Measurements from ENCODE around the gene AREG.

AREG gene

DNA sequence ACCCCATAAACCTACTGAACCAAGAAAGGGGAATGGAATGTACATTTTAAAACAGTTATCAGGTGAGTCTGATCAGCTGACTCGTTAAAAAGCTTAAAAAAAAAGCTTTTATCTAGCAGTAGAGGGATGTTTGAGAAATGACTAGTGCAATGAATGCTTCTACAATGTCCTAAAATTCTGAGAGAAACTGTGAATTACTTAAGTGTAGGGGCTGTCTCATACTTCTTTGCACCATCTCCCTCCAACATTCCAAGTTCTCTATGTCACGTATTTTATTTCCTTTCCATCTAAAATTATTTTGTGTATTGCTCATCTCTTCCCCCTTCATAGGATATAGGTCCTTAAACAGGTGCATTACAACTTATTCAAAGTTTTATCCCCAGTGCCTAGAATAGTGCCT lies 11.9 kb upstream of the AREG start:
- DNase-seq (ENCODE audit: low read depth): no peak

GRCh38 chr4:74433541-74434172 lies 11.3 kb upstream of the AREG start:
- no peak for DNase-seq (ENCODE audit: low read depth)

GRCh38 chr4:74435296-74435695 lies 9.6 kb upstream of the AREG start:
- DNase-seq (ENCODE audit: low read depth): no peak

DNA sequence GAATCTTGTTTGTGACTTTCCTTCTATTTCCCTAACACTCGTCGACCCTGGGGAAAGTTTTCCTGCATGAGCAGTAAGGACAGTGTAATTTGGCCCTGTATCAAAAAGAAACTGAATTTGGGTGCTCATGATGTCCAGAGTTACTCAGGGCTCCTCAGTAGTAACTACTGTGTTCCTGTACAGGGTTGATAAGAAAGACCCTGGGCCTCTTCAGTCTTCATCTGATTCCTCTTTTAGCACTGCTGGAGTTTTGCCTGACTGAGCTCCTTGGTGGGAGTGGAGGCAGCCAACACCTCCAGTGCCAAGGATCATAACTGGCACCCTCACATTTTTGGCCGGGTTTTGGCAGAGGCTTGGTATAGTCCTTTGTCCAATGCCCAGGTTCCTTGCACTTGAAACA lies 7.1 kb upstream of the AREG start:
- DNase-seq (ENCODE audit: low read depth): no peak

DNA sequence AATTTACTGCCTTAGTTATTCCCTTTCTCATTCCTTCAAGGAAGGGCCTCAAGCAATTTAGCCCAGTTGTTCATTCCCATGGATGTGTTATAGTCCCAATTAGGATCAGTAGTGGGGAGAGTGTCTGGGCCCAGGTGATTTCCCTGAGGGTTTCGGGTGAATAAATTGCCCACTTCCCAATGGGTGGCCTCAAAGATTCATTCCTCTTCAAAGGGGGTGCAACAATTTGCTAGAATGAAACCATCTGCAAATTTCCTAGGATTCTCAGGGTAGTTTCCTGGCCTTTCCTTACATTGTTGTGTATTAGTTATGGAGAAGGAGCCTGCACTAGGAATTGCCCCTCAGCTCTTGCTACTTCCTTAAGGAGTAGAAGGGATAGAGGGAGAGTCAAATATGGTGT lies 6.3 kb upstream of the AREG start:
- no peak for DNase-seq (ENCODE audit: low read depth)

DNA sequence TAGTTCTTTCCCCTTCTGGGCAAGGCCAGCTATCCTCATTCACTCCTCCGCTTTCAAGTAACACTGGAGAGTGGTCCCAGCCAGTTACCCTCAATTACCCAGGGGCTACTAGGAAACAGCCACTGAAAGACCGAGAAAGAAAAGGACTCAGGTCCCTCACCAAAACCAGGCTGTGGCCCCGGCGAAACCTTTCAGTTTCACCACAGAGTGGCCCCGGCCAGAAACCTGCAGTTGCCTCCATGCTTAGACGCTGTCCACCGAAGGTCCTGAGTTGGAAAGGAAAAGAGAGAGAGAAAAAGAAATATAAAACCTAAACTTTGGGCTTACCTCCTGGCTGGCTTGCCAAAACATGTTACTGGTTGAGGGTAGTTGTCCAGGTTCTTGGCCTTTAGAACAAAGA lies 5.0 kb upstream of the AREG start:
- DNase-seq (ENCODE audit: low read depth): no peak

- DNase-seq (ENCODE audit: low read depth): no peak
Measured at GRCh38 chr4:74440356-74440755, 4.6 kb upstream of the AREG start.

DNA sequence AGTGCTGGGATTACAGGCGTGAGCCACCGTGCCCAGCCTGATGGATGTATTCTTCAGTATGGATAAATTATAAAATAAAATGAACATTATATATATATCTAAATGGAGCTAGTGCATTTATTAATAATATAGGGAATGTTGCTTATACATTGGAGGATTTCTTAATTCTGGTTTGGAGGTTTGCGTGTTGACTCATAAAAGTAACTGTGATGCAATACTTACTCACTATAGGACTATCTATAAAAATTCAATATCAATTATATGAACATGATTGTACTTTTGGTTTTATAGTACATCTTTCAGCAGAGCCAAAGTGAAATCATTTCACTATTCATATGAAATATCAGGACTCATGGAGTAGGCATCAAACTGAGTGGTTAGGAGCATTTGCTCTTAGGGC lies 3.2 kb upstream of the AREG start:
- no peak for DNase-seq (ENCODE audit: low read depth)

GRCh38 chr4:74446193-74446868 lies 1.4 kb downstream of the AREG start:
- no peak for DNase-seq (ENCODE audit: low read depth)

DNA sequence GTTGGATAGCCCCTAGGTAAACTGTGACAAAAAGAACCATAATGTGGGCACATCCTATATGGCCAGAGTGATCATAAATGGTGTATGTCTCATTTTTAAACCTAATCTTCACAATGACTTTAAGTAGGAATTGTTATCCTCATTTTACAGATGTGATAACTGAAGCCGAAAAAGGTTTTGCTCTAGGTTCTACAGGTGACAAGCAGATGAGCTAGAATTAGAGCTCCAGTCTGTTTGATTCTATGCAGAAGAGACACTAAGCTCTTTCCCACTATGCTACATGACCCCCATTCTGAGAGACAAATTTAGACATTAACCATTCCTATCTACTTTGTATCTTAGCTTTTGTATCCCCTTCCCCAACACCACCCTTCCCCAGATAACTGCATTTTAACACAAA lies 2.0 kb downstream of the AREG start:
- no peak for DNase-seq (ENCODE audit: low read depth)

DNA sequence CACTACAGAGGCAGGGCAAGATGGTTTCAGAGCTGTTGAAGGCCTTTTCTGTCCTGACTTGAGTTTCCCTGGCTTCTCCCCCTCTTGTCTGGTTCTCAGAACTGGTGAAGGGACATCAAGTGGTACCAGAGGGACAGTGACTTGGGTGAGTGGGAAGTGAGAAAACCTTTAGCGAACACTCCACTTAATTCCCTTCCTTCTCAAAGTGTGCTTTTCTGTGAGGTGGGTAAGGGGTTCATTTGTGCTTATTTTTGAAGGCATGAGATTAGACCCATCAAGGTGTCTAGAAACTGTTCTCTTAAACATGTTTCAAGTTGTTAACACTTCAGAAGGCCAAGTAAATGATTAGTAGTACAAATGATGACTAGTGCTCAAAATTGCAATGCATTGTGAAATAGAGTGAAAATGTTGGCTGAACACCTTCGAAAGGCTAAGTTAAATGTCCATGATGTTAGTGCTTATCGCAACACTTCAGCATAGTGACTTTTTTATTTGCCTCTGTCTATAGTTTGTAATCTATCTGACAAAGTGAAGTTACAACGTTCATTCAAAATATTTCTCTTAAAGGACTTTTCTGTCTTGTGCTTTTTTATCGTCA lies 2.8 kb downstream of the AREG start:
- no peak for DNase-seq (ENCODE audit: low read depth)

DNA sequence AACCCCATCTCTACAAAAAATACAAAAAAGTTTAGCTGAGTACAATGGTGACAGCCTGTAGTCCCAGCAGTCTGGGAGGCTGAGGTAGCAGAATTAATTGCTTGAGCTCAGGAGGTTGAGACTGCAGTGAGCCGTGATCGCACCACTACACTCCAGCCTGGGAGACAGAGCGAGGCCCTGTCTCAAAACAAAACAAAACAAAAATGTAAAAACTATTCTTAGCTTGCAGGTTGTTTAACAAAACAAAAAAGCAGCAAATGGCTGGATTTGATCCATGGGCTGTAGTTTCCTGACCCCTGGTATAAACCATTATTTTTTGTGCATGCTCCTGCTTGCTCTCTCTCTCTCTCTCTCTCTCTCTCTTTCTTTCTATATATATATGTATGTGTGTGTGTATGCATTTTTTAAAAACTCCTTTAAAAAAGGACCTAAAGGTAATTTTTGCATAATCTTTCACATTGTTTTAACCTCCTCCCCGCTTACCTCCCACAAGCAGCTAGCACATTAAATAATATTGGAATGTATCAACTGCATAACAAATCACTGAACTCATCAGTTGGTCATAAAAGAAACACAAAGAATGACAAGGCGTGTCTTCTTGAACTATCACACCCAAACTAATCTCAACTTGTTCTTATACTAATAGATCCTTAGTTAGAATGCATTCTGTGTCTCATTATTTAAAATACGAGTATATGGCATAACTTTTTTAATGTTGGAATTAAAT lies 4.8 kb downstream of the AREG start:
- DNase-seq (ENCODE audit: low read depth): no peak

DNA sequence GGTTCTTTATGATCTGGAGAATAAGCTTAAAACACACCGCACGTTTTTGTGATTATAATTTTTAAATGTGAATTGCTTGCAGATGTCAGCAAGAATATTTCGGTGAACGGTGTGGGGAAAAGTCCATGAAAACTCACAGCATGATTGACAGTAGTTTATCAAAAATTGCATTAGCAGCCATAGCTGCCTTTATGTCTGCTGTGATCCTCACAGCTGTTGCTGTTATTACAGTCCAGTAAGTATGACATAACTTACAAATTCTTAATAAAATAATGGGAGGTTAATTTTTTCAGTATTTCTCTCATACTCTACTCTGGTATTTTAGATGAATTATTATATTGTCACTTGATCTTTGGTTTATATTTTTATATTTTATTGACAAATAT lies 5.4 kb downstream of the AREG start:
- DNase-seq (ENCODE audit: low read depth): no peak

- DNase-seq (ENCODE audit: low read depth): no peak
Measured at GRCh38 chr4:74451214-74451661, 6.3 kb downstream of the AREG start.

- DNase-seq (ENCODE audit: low read depth): no peak
Measured at GRCh38 chr4:74453037-74453635, 8.2 kb downstream of the AREG start.

- DNase-seq (ENCODE audit: low read depth): no peak
Measured at GRCh38 chr4:74453829-74454742, 9.2 kb downstream of the AREG start.

DNA sequence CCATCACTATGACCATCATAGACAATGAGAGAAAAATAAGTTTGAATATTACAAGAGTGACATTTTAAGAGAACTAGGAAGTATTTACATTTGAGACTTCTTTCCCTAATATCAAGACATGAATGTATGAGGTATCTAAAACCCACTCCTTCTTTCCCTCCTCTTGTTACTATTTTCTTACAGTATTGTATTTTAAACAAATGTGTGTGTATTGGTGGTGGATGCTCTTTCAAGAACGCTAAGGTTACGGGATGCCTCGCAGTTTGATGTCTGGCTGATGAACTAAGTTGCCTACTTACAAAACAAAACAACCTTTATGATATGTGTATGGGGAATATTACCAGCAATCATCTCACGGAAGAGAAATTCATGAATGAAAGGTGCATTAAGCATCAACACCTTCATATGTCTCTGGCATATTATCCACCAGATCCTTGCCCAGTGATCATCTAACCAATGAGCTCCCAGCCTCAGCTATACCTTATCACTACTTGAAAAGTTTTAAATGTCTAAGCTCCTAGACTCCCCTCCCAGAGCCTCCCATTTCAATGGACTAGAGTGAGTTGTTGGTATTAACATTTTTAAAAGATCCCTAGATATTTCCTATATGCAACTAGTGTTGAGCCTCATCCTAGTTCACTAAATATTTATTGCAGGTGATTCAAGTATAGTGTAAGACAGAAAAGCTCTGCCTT lies 10.6 kb downstream of the AREG start:
- DNase-seq (ENCODE audit: low read depth): no peak

GRCh38 chr4:74456056-74456744 lies 11.3 kb downstream of the AREG start:
- DNase-seq (ENCODE audit: low read depth): no peak

DNA sequence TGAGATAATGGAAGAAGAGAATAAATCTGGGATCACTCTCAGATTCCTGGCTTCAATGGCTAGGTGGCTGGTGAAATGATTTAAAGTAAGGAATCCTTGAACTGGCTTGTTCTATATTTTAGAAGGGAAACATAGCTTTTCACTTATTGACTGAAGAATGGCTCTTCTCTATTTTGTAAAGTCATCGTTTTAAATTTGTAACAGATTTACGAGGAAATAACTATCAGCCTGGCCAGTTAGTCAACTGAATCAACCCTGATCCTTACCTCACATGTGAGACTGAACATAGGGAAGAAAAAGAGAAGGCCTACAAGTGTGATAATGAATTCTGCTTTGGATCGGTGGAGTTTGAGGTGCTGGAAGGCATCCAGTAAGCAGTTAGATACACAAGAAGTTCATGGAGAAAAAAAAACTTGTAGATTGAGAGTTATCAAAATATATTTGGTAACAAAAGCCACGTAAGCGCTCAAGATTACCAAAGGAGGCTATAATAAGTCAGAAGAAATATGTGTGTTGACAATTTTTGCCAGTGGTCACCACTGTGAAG lies 12.0 kb downstream of the AREG start:
- DNase-seq (ENCODE audit: low read depth): no peak

DNA sequence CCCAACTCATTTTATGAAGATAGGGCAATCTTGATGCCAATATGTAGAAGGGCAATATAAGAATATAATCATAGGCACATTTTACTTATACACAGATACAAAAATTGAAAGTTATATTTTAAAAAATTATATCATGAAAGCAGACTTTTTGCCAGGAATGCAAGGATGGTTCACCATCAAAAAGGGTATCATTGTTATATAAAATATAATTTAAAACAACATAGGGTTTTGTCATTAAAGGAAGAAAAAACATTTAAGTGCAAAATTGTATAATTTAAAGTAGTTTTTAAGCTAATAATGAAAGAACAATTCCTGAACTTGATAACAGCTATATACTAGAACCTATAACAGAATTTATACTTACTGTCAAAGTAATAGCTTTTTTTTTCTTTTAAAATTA lies 15.9 kb downstream of the AREG start:
- no peak for DNase-seq (ENCODE audit: low read depth)

All from activated T-cell treated with anti-CD3 and anti-CD28 coated beads for 24 hours (primary cell).